Neural progenitor cell (in vitro differentiated cells): ENCODE data around the gene CCL13. TPM values are rescaled to one million over a fixed set of nuclear protein-coding genes. Genes with fewer than 3 reads are reported as not detected.

Experiments used
- DNase-seq: peaks from one replicate; pipeline ENCODE4 v3.0.0-alpha.2; 2016; ENCODE audit warnings: low spot score
- H2AFZ ChIP-seq: fragments of 200-600 bp; sonication (generic); replicated peaks from 2 replicates; pipeline ENCODE4 v1.6.1; 2016; ENCODE audit warnings: antibody characterized with exemption
- H3F3A ChIP-seq: fragments of 200-600 bp; sonication (generic); 2 replicates; pipeline ENCODE4 v1.6.1; 2016; ENCODE audit warnings: antibody characterized with exemption, low read depth
- H3K27ac ChIP-seq: fragments of 200-600 bp; sonication (generic); 2 replicates; pipeline ENCODE4 v1.5.1; 2016; ENCODE audit warnings: mild to moderate bottlenecking
- H3K27me3 ChIP-seq: fragments of 200-600 bp; sonication (generic); 2 replicates; pipeline ENCODE4 v1.6.1; 2016; ENCODE audit warnings: mild to moderate bottlenecking, moderate library complexity
- H3K36me3 ChIP-seq: fragments of 200-600 bp; sonication (generic); 2 replicates; pipeline ENCODE4 v1.5.1; 2016
- H3K4me1 ChIP-seq: fragments of 200-600 bp; sonication (generic); 2 replicates; pipeline ENCODE4 v1.6.1; 2016; ENCODE audit warnings: mixed run types
- H3K4me2 ChIP-seq: fragments of 200-600 bp; sonication (generic); 2 replicates; pipeline ENCODE4 v1.6.1; 2016
- H3K4me3 ChIP-seq: fragments of 200-600 bp; sonication (generic); 2 replicates; pipeline ENCODE4 v1.5.1; 2016
- H3K79me2 ChIP-seq: fragments of 200-600 bp; sonication (generic); 2 replicates; pipeline ENCODE4 v1.6.1; 2016; ENCODE audit warnings: low read depth
- H3K9ac ChIP-seq: fragments of 200-600 bp; sonication (generic); 2 replicates; pipeline ENCODE4 v1.6.1; 2016
- H3K9me3 ChIP-seq: fragments of 200-600 bp; sonication (generic); 2 replicates; pipeline ENCODE4 v1.5.1; 2016; ENCODE audit warnings: low read depth
- H4K20me1 ChIP-seq: fragments of 200-600 bp; sonication (generic); 2 replicates; pipeline ENCODE4 v1.6.1; 2016; ENCODE audit warnings: low read depth
- H3K27ac Mint-ChIP-seq: 3 replicates; pipeline ENCODE4 v1.8.0; 2021; ENCODE audit warnings: mixed read lengths
- H3K27me3 Mint-ChIP-seq: 2 replicates; pipeline ENCODE4 v1.8.0; 2022; ENCODE audit warnings: low read depth, mild to moderate bottlenecking, inconsistent platforms, moderate library complexity, mixed read lengths; ENCODE audit not compliant: insufficient read depth
- H3K36me3 Mint-ChIP-seq: 3 replicates; pipeline ENCODE4 v1.8.0; 2021; ENCODE audit warnings: mixed read lengths
- H3K4me1 Mint-ChIP-seq: 3 replicates; pipeline ENCODE4 v1.8.0; 2021; ENCODE audit warnings: mixed read lengths
- H3K4me3 Mint-ChIP-seq: 3 replicates; pipeline ENCODE4 v1.8.0; 2021; ENCODE audit warnings: mild to moderate bottlenecking, moderate library complexity, mixed read lengths
- H3K9me3 Mint-ChIP-seq: 3 replicates; pipeline ENCODE4 v1.8.0; 2020; ENCODE audit warnings: mixed read lengths
- CTCF ChIP-seq: fragments of 200-600 bp; sonication (generic); IDR thresholded peaks from 2 replicates; pipeline ENCODE4 v1.5.1; 2017; ENCODE audit warnings: antibody characterized with exemption, mild to moderate bottlenecking
- EZH2 ChIP-seq: fragments of 200-600 bp; sonication (generic); IDR thresholded peaks from 2 replicates; pipeline ENCODE4 v1.6.1; 2017; ENCODE audit warnings: antibody characterized with exemption, mild to moderate bottlenecking, moderate library complexity
- EZH2phosphoT487 ChIP-seq: fragments of 200-600 bp; sonication (generic); IDR thresholded peaks from 2 replicates; pipeline ENCODE4 v1.6.1; 2017; ENCODE audit warnings: antibody characterized with exemption
- total RNA-seq: library from RNA; depleted of rRNA; stranded (reverse); fragments of >200 nt; gene quantifications from 2 replicates; pipeline ENCODE4 v1.2.3, GENCODE V29; 2015; ENCODE audit warnings: low replicate concordance

Gene CCL13
- total RNA-seq, 1 donor from 2014 or later, result not detected

GRCh38 chr17:34367486-34368195 is 11.4 kb downstream of the CCL13 start:
- H2AFZ ChIP-seq, result no peak overlapping the region
- no peaks in the 10 kb centered on the region for H3K9me3 ChIP-seq
- TF ChIP-seq CTCF (no peak), EZH2phosphoT487 (no peak), EZH2 (no peak)
- Mint-ChIP-seq H3K27me3 (peaks cover 4% of the 10 kb centered on the region), H3K4me3 (no peak overlapping the region), H3K9me3 (no peaks in the 10 kb centered on the region), H3K27ac (no peak overlapping the region), H3K4me1 (no peaks in the 10 kb centered on the region), H3K36me3 (no peaks in the 10 kb centered on the region)
- no peaks in the 10 kb centered on the region for H4K20me1 ChIP-seq
- no peak overlapping the region for H3K9ac ChIP-seq
- no peaks in the 10 kb centered on the region for H3K79me2 ChIP-seq
- no peaks in the 10 kb centered on the region for H3F3A ChIP-seq
- no peak overlapping the region for H3K4me2 ChIP-seq
- H3K4me1 ChIP-seq, result no peaks in the 10 kb centered on the region
- H3K36me3 ChIP-seq, result no peaks in the 10 kb centered on the region
- no peak for DNase-seq
- no peaks in the 10 kb centered on the region for H3K27me3 ChIP-seq
- no peak overlapping the region for H3K4me3 ChIP-seq
- no peak overlapping the region for H3K27ac ChIP-seq

- DNase-seq, result no peak
- Mint-ChIP-seq H3K27ac (no peak overlapping the region), H3K27me3 (peaks cover 4% of the 10 kb centered on the region)
Observed at GRCh38 chr17:34368196-34368945, 12.1 kb downstream of the CCL13 start.

GRCh38 chr17:34368946-34369500 is 12.7 kb downstream of the CCL13 start:
- Histone ChIP-seq H3K27ac (no peak overlapping the region), H3K4me1 (no peaks in the 10 kb centered on the region), H3K27me3 (no peaks in the 10 kb centered on the region), H3K4me2 (no peak overlapping the region), H2AFZ (no peak overlapping the region), H3K9ac (no peak overlapping the region), H3K79me2 (no peaks in the 10 kb centered on the region), H4K20me1 (no peaks in the 10 kb centered on the region), H3K36me3 (no peaks in the 10 kb centered on the region), H3F3A (no peaks in the 10 kb centered on the region), H3K9me3 (no peaks in the 10 kb centered on the region), H3K4me3 (no peak overlapping the region)
- Mint-ChIP-seq H3K4me3 (no peak overlapping the region), H3K27ac (no peak overlapping the region), H3K27me3 (peaks cover 2% of the 10 kb centered on the region), H3K9me3 (no peaks in the 10 kb centered on the region), H3K4me1 (no peaks in the 10 kb centered on the region), H3K36me3 (no peaks in the 10 kb centered on the region)
- no peak for DNase-seq
- no peak for TF ChIP-seq CTCF
- no peak for TF ChIP-seq EZH2phosphoT487
- no peak for TF ChIP-seq EZH2

More at GRCh38 chr17:34368196-34368945, 12.1 kb downstream of the CCL13 start:
- H3K4me3 ChIP-seq, result no peak overlapping the region
- no peak overlapping the region for H3K4me3 Mint-ChIP-seq
- no peaks in the 10 kb centered on the region for H3K79me2 ChIP-seq
- H3K27ac ChIP-seq, result no peak overlapping the region
- TF ChIP-seq EZH2phosphoT487, result no peak
- TF ChIP-seq EZH2, result no peak
- TF ChIP-seq CTCF, result no peak
- H3K9me3 Mint-ChIP-seq, result no peaks in the 10 kb centered on the region
- no peaks in the 10 kb centered on the region for H3K36me3 ChIP-seq
- H3K36me3 Mint-ChIP-seq, result no peaks in the 10 kb centered on the region
- H3K4me1 ChIP-seq, result no peaks in the 10 kb centered on the region
- H3K4me2 ChIP-seq, result no peak overlapping the region
- H3F3A ChIP-seq, result no peaks in the 10 kb centered on the region
- H4K20me1 ChIP-seq, result no peaks in the 10 kb centered on the region
- H3K9ac ChIP-seq, result no peak overlapping the region
- no peak overlapping the region for H2AFZ ChIP-seq
- no peaks in the 10 kb centered on the region for H3K27me3 ChIP-seq
- no peaks in the 10 kb centered on the region for H3K4me1 Mint-ChIP-seq
- H3K9me3 ChIP-seq, result no peaks in the 10 kb centered on the region
